GM11168 (cell line): ENCODE data around the gene S1PR4.
"Not testable (repeated sequence)": the region's sequence is repeated elsewhere in the genome, so short reads cannot be mapped to it uniquely, and the experiment has no call there.

Source experiments
- in situ Hi-C: fragments of 300-500 bp; cut with MboI; formaldehyde crosslinking; loops from one replicate; pipeline ENCODE4 v1.12.0; 2022; ENCODE audit warnings: low sequenced_read_pairs; ENCODE audit not compliant: unreplicated experiment

The S1PR4 gene

GRCh38 chr19:3192684-3193083 lies 14.1 kb downstream of the S1PR4 start:
- in situ Hi-C loops: no loop called here

- in situ Hi-C loops: no loop called here
Observed at GRCh38 chr19:3193256-3194105, 14.9 kb downstream of the S1PR4 start.

GRCh38 chr19:3194106-3195087 lies 15.8 kb downstream of the S1PR4 start:
- in situ Hi-C loops: no loop called here

GRCh38 chr19:3196064-3196932 lies 17.7 kb downstream of the S1PR4 start:
- in situ Hi-C loops: no loop called here

GRCh38 chr19:3196933-3197205 lies 18.3 kb downstream of the S1PR4 start:
- in situ Hi-C loops: no loop called here

- in situ Hi-C loops: no loop called here
Observed at GRCh38 chr19:3198901-3199700, 20.5 kb downstream of the S1PR4 start.

- in situ Hi-C loops: no loop called here
Observed at GRCh38 chr19:3201072-3201700, 22.6 kb downstream of the S1PR4 start.

GRCh38 chr19:3201911-3202310 lies 23.3 kb downstream of the S1PR4 start:
- in situ Hi-C loops: no loop called here

- in situ Hi-C loops: no loop called here
Observed at GRCh38 chr19:3202346-3202745, 23.8 kb downstream of the S1PR4 start.

- in situ Hi-C loops: not testable (repeated sequence)
Observed at GRCh38 chr19:3202895-3203294, 24.3 kb downstream of the S1PR4 start.

- in situ Hi-C loops: no loop called here
Observed at GRCh38 chr19:3203805-3204645, 25.5 kb downstream of the S1PR4 start.

- in situ Hi-C loops: no loop called here
Observed at GRCh38 chr19:3204646-3205275, 26.2 kb downstream of the S1PR4 start.

GRCh38 chr19:3206216-3206953 lies 27.8 kb downstream of the S1PR4 start:
- in situ Hi-C loops: no loop called here

GRCh38 chr19:3207461-3208242 lies 29.1 kb downstream of the S1PR4 start:
- in situ Hi-C loops: no loop called here

- in situ Hi-C loops: no loop called here
Observed at GRCh38 chr19:3208317-3209207, 30.0 kb downstream of the S1PR4 start.
